Omental fat pad (tissue), 4 donors: ENCODE measurements around the gene TEN1. TPM values are rescaled to one million over a fixed set of nuclear protein-coding genes. Genes with fewer than 3 reads are reported as not detected.
A peak's percentile ranks its signal among the peaks of the same experiment; 100 is the strongest.

Source experiments
- ATAC-seq: fragments of 150-250 bp; one replicate; pipeline ENCODE4 v1.9.1; 2016; ENCODE audit warnings: mild to moderate bottlenecking, moderate library complexity; ENCODE audit not compliant: low FRiP score
- DNase-seq: peaks from one replicate; pipeline ENCODE4 v3.0.0-alpha.2; 2019; ENCODE audit warnings: low spot score
- total RNA-seq, 4 donors: library from RNA; depleted of rRNA; stranded (reverse); fragments of >200 nt; gene quantifications; one replicate each; pipeline ENCODE4 v1.1.0, GENCODE V29; 2016
- TF ChIP-seq, protein P1 (sequence below), 3 donors: fragments of 450-650 bp; IDR thresholded peaks; one replicate each; pipeline ENCODE4 v1.5.1; 2016 to 2017; ENCODE audit warnings: antibody characterized with exemption in 3 of 3, mild to moderate bottlenecking in 3 of 3, moderate library complexity in 2 of 3

Gene TEN1
- total RNA-seq, 4 donors from 2014 or later: 17.5 to 28.6 (median 19.9) TPM

DNA sequence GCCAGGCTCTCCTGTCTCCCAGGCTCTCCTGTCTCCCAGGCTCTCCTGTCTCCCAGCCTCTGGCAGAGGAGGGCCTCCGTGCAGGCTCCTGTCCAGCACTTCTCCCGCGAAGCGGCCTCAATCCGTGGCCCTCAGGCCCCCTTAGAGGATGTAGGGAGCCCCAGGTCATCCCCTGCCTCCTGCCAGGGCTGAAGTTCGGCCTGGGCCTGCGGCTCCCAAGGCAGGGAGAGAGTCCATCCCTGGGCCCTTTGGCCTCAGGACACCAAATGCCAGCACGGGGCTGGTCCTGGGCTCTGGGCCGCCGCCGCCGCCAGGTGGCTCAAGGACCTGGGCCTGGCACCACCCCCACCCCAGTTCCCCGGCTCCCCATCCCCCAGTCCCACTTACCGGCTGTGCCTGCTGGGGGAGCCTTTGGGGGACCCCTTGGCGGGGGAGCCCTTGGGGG, 47.7 kb downstream of the TEN1 start:
- DNase-seq (no peak), ATAC-seq (peak; percentile 26)

DNA sequence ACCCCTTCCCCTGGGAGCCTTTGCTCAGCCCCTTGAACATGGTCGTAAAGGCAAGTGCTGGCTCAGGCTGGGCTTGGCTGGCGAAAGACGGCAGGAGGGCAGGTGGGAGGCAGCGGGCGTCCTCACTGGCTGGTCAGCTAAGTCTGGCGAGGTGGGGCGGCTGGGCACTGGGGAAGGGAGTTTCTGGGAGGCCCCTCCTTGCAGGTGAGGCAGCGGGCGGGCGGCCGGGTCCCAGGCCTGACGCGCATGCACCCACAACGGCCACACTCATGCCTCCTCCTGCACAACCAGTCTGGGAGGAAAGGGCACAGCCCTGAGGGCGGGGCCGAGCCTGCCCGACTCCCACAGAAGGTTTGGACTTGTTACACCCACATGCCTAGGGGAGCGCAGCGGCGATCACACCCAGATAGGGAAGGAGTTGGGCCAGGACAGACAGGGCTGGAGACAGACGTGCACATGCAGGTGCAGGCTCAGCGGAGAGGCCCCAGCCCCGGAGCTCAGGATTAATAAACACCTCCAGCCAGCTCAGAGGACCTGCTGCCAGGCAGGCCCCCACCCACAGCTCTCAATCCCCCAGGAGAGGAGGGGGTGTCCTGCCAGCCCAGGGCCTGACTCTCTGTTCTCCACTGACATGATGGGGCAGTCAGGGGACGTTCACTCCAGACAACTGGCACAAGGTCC, 48.3 kb downstream of the TEN1 start, which contains the start of gene EVPL:
TSS of gene EVPL (minus strand) at position 148 of the 681 bp plus-strand sequence. CDS start at position 40, 108 bp downstream.
- TF ChIP-seq, protein P1, sequence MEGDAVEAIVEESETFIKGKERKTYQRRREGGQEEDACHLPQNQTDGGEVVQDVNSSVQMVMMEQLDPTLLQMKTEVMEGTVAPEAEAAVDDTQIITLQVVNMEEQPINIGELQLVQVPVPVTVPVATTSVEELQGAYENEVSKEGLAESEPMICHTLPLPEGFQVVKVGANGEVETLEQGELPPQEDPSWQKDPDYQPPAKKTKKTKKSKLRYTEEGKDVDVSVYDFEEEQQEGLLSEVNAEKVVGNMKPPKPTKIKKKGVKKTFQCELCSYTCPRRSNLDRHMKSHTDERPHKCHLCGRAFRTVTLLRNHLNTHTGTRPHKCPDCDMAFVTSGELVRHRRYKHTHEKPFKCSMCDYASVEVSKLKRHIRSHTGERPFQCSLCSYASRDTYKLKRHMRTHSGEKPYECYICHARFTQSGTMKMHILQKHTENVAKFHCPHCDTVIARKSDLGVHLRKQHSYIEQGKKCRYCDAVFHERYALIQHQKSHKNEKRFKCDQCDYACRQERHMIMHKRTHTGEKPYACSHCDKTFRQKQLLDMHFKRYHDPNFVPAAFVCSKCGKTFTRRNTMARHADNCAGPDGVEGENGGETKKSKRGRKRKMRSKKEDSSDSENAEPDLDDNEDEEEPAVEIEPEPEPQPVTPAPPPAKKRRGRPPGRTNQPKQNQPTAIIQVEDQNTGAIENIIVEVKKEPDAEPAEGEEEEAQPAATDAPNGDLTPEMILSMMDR (IDR thresholded peaks at IDR 0.05): no peak
- DNase-seq (no peak), ATAC-seq (peak; percentile 78)

More for the DNA sequence above, 47.7 kb downstream of the TEN1 start:
- TF ChIP-seq, protein P1 (IDR thresholded peaks at IDR 0.05): no peak

DNA sequence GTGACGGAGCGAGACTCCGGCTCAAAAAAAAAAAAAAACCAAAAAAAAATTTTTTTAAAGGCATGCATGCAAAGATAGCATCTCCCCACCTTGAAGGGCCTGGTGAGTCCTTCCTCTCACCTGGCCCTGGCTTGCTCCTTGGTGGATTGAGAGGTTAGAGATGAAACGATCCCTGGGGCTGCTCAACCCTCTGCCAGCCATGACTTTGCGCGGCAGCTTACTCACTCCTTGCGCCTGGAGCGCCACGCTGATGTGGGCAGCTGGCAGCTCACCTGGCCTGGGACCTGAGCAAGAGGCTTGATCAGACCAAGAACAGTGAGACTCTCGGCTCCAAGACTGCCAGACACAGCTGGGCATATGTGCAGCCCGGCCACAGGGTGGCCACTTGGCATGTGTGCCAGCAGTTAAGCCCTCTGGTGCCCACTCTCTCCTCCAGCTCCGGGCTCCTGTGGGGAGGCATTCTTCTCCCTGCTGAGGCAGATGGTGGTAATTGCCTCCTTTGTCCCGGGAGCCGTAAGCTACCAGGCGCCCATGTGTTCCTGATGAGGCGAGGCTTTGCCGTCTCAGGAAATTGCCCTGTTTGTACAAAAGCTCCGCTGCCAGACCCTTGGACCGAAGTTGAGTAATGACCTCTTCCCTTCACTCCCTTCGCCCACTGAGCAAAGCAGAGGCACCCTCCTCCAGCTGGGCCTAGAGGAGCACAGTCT, 53.2 kb downstream of the TEN1 start:
- TF ChIP-seq, protein P1 (IDR thresholded peaks at IDR 0.05): no peak
- DNase-seq (no peak), ATAC-seq (no peak)

DNA sequence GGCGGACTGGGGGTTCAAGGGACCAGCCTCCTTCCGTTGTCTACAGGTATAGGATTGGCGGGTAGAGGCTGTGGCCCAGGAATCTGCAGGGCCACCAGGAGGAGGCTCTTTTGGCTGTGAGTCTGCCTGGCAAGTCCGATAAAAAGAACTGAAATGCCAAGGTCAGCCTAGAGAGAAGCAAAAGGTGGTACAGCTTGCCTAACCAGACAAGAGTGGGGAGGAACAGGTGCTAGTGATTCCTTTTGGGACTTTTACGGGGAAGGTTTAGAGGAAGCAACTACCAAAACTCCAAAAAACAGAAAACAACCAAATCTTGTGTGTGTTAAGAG, 53.7 kb downstream of the TEN1 start:
- TF ChIP-seq, protein P1 (IDR thresholded peaks at IDR 0.05): no peak
- ATAC-seq: no peak

DNA sequence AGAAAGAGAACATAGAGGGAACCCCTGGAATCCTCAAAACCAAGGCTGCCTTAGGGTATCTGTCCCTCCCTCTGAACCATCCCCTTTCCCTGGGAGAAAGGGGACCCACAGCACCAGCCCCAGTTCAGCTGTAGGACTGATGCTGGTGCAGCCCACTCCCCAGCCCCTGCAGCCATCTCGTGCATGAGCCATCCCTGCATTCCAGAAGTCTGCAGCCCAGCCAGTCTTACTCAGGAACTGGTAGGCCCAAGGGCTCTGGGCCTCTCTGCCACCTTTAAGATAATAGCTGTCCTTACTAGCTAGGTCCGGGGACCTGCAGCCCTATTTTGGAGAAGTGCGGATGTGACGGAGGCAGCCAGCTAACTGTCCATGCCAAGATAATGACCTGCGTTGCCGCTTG, 54.1 kb downstream of the TEN1 start:
- ATAC-seq (no peak), DNase-seq (no peak)
- TF ChIP-seq, protein P1 (IDR thresholded peaks at IDR 0.05): no peak

More for the DNA sequence above, 53.7 kb downstream of the TEN1 start:
- no peak for DNase-seq

DNA sequence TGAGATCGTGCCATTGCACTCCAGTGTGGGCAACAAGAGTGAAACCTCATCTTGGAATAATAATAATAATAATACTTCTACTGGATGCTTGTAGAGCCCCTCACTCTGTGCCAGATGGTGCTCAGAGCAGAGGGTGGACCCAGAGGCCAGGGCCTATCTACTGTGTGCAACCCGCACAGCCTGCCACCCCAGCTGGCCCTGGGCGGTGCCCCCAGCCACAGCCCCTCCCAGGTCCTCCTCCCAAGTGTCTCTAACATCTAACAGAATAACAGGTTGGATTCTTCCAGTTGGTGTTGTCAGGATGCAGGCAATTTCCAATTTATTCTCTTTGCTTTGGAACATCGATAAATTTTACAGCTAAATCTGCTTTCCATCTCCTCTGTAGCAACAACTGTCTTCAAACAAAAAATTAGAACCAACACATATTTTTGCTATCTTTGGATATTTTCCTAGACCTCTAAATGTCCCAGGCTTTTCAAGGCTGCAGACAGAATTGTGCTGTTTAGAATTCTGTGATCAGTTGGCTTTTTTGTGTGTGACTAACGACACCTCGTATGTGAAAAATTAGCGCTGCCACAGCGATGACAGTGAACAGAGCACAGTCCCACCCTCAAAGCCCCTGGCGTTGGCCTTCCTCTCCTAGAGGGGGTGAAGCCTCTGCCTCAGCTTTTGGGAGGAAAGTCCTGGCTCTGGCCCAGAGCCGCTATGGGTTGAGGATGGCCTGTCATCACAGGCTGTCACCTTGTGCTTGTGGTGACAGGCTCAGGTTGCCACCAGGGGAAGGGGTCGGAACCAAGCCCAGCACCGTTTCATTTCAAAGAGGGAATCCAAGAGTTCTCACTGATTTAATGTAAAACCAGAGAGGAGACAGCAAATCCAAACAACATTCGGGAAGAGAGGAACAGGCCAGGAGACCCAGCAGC, 55.6 kb downstream of the TEN1 start:
- ATAC-seq (no peak), DNase-seq (no peak)
- TF ChIP-seq, protein P1 (IDR thresholded peaks at IDR 0.05): no peak
